SK-N-SH (cell line): ENCODE measurements around the gene SLC6A9. TPM values are rescaled to one million over a fixed set of nuclear protein-coding genes. Genes with fewer than 3 reads are reported as not detected.

Experiments
- CTCF ChIA-PET: fragments of 300-600, 350-600 bp; formaldehyde crosslinking; extraction: SDS; loops from one replicate; lab custom pipeline; 2021; lab: Yijun Ruan, JAX
- POLR2A ChIA-PET: fragments of 350-600 bp; sonication (Branson Sonifier 250); formaldehyde crosslinking; extraction: SDS; loops from one replicate; lab custom pipeline; 2020; ENCODE audit warnings: antibody characterized with exemption, inconsistent platforms; lab: Yijun Ruan, JAX
- DNase-seq: peaks from one replicate; pipeline ENCODE4 v3.0.0; 2012
- H2AFZ ChIP-seq: fragments of 200-600 bp; sonication (generic); 2 replicates; pipeline ENCODE4 v1.8.1; 2016; ENCODE audit warnings: antibody characterized with exemption, mild to moderate bottlenecking, low read depth
- H3F3A ChIP-seq: fragments of 200-600 bp; sonication (generic); replicated peaks from 2 replicates; pipeline ENCODE3; 2016; ENCODE audit warnings: antibody characterized with exemption, mild to moderate bottlenecking; ENCODE audit not compliant: insufficient read depth
- H3K27ac ChIP-seq, 2 experiments: fragments of 200-500 bp in 1 of 2; fragments of 200-600 bp in 1 of 2; sonication (Bioruptor generic) in 1 of 2; sonication (generic), shearing (Covaris generic) in 1 of 2; 2 replicates each; pipeline versions ENCODE4 v1.5.1 to v1.6.1; 2014 to 2016; ENCODE audit warnings: low read depth in 2 of 2, inconsistent platforms in 1 of 2, low read length in 1 of 2, mild to moderate bottlenecking in 1 of 2, mixed read lengths in 1 of 2
- H3K27me3 ChIP-seq: fragments of 200-600 bp; sonication (generic), shearing (Covaris generic); 2 replicates; pipeline ENCODE4 v1.6.1; 2016; ENCODE audit warnings: mixed run types; ENCODE audit not compliant: insufficient read depth
- H3K36me3 ChIP-seq, 2 experiments: fragments of 200-500 bp in 1 of 2; fragments of 200-600 bp in 1 of 2; sonication (Bioruptor generic) in 1 of 2; sonication (generic) in 1 of 2; replicated peaks in 1 of 2; 2 replicates each; pipeline versions ENCODE3 to v1.5.1; 2014 to 2016; ENCODE audit warnings: low read length in 1 of 2, mild to moderate bottlenecking in 1 of 2; ENCODE audit not compliant: insufficient read depth in 2 of 2, control insufficient read depth in 1 of 2
- H3K4me1 ChIP-seq, 2 experiments: fragments of 200-500 bp in 1 of 2; fragments of 200-600 bp in 1 of 2; sonication (Bioruptor generic) in 1 of 2; sonication (generic), shearing (Covaris generic) in 1 of 2; 2 replicates each; pipeline versions ENCODE4 v1.5.1 to v1.6.1; 2014 to 2016; ENCODE audit warnings: low read depth in 1 of 2, low read length in 1 of 2, mixed run types in 1 of 2; ENCODE audit not compliant: insufficient read depth in 2 of 2, control insufficient read depth in 1 of 2
- H3K4me2 ChIP-seq: fragments of 200-600 bp; sonication (generic), shearing (Covaris generic); 2 replicates; pipeline ENCODE4 v1.6.1; 2017; ENCODE audit warnings: mixed run types
- H3K4me3 ChIP-seq, 2 experiments: fragments of 200-500 bp in 1 of 2; fragments of 200-600 bp in 1 of 2; sonication (Bioruptor generic) in 1 of 2; sonication (generic), shearing (Covaris generic) in 1 of 2; 2 replicates each; pipeline versions ENCODE4 v1.5.1 to v1.8.1; 2014 to 2016; ENCODE audit warnings: low read depth in 2 of 2, inconsistent platforms in 1 of 2, low read length in 1 of 2, mild to moderate bottlenecking in 1 of 2, mixed read lengths in 1 of 2, moderate library complexity in 1 of 2
- H3K79me2 ChIP-seq: fragments of 200-600 bp; sonication (generic); 2 replicates; pipeline ENCODE4 v1.8.1; 2017; ENCODE audit warnings: mild to moderate bottlenecking; ENCODE audit not compliant: insufficient read depth
- H3K9ac ChIP-seq: fragments of 200-600 bp; sonication (generic); 2 replicates; pipeline ENCODE4 v1.6.1; 2017; ENCODE audit warnings: mixed run types
- H3K9me2 ChIP-seq: fragments of 200-600 bp; sonication (generic); 2 replicates; pipeline ENCODE4 v1.6.1; 2017; ENCODE audit warnings: mixed run types
- H3K9me3 ChIP-seq: fragments of 200-600 bp; sonication (generic); 2 replicates; pipeline ENCODE4 v1.6.1; 2017; ENCODE audit warnings: mixed run types, mild to moderate bottlenecking, moderate library complexity
- H4K20me1 ChIP-seq: fragments of 200-600 bp; sonication (generic); 2 replicates; pipeline ENCODE4 v1.6.1; 2017; ENCODE audit warnings: mild to moderate bottlenecking, mixed run types; ENCODE audit not compliant: insufficient read depth
- CHD2 ChIP-seq: fragments of 150-350 bp; IDR thresholded peaks from 2 replicates; pipeline ENCODE4 v1.6.1; 2018; ENCODE audit warnings: low read length; ENCODE audit not compliant: partially characterized antibody
- GABPA ChIP-seq: IDR thresholded peaks from 2 replicates; pipeline ENCODE4 v1.4.0; 2012; ENCODE audit warnings: low read depth, mild to moderate bottlenecking
- GATA2 ChIP-seq: sonication (generic); formaldehyde crosslinking; IDR thresholded peaks from 2 replicates; pipeline ENCODE4 v1.5.0; 2020; ENCODE audit warnings: mild to moderate bottlenecking, missing genetic modification reagents
- MAX ChIP-seq: IDR thresholded peaks from 2 replicates; pipeline ENCODE4 v1.4.0; 2012; ENCODE audit warnings: low read depth
- MEF2A ChIP-seq: IDR thresholded peaks from 2 replicates; pipeline ENCODE4 v1.4.0; 2012; ENCODE audit warnings: low read depth, borderline replicate concordance
- MXI1 ChIP-seq: IDR thresholded peaks from 2 replicates; pipeline ENCODE4 v1.6.1; 2012; ENCODE audit warnings: mild to moderate bottlenecking, low read depth, low read length, improper control_type of control experiment
- NRF1 ChIP-seq: IDR thresholded peaks from 2 replicates; pipeline ENCODE4 v1.6.1; 2012; ENCODE audit warnings: low read depth, mild to moderate bottlenecking, low read length
- PBX3 ChIP-seq: IDR thresholded peaks from 2 replicates; pipeline ENCODE4; 2012
- REST ChIP-seq: IDR thresholded peaks from 2 replicates; pipeline ENCODE4 v1.6.1; 2012; ENCODE audit warnings: mild to moderate bottlenecking, low read depth, low read length, moderate library complexity
- SIN3A ChIP-seq: IDR thresholded peaks from 2 replicates; pipeline ENCODE4 v1.6.1; 2012; ENCODE audit warnings: low read depth, mild to moderate bottlenecking, low read length, moderate library complexity, borderline replicate concordance
- TEAD4 ChIP-seq: IDR thresholded peaks from 2 replicates; pipeline ENCODE4 v1.4.0; 2012; ENCODE audit warnings: mild to moderate bottlenecking, borderline replicate concordance; ENCODE audit not compliant: insufficient read depth
- USF1 ChIP-seq: IDR thresholded peaks from 2 replicates; pipeline ENCODE4 v1.4.0; 2012; ENCODE audit warnings: low read depth, borderline replicate concordance
- USF2 ChIP-seq: fragments of 150-350 bp; IDR thresholded peaks from 2 replicates; pipeline ENCODE4 v1.6.1; 2017; ENCODE audit warnings: antibody characterized with exemption, low read length, low read depth, borderline replicate concordance
- YY1 ChIP-seq: IDR thresholded peaks from 2 replicates; pipeline ENCODE4 v1.4.0; 2012; ENCODE audit warnings: low read depth, mild to moderate bottlenecking
- WGBS: methylation state at CpG from one replicate; pipeline ENCODE4 v1.1.6; 2017; ENCODE audit warnings: low lambda C conversion rate; 5-methylcytosine and 5-hydroxymethylcytosine counted together
- polyA plus RNA-seq, 3 experiments: library from polyadenylated mRNA; depleted of rRNA; stranded (reverse); fragments of >200 nt; gene quantifications; 2 replicates each; pipeline ENCODE4 v1.2.3, GENCODE V29; 2012

The SLC6A9 gene
- polyA plus RNA-seq, 1 of the 3 experiments (the other 2 are of a cell fraction), result 3.9 TPM

- Histone ChIP-seq H3K27me3 (no peaks in the 10 kb centered on the region), H3K27ac (no peak overlapping the region), H3K9ac (no peak overlapping the region), H4K20me1 (no peaks in the 10 kb centered on the region), H3K9me3 (no peaks in the 10 kb centered on the region), H3K9me2 (no peaks in the 10 kb centered on the region), H3K4me2 (no peak overlapping the region), H3K4me3 (no peak overlapping the region), H3F3A (no peaks in the 10 kb centered on the region), H3K79me2 (no peaks in the 10 kb centered on the region), H2AFZ (no peak overlapping the region), H3K36me3 (no peaks in the 10 kb centered on the region), H3K4me1 (peaks cover 0 to 5% of the 10 kb centered on the region in 2 experiments; a peak in 1 of 4 replicates)
- ChIA-PET POLR2A (no interaction called here), CTCF (interaction anchor here (2.0 kb wide), 1 partner anchor 42 kb away, joined by 5 read pairs; no protein-coding TSS in a partner anchor)
- no peak for TF ChIP-seq NRF1
- no peak for TF ChIP-seq USF2
- no peak for TF ChIP-seq SIN3A
- no peak for TF ChIP-seq GABPA
- no peak for DNase-seq
- WGBS, result 66% methylated on average over 2 of the region's 2 CpGs
Measured at GRCh38 chr1:44078104-44078503, 46.8 kb upstream of the SLC6A9 start.

GRCh38 chr1:44077421-44077820, 46.2 kb upstream of the SLC6A9 start:
- Histone ChIP-seq H3K9me2 (no peaks in the 10 kb centered on the region), H3K9ac (no peak overlapping the region), H2AFZ (no peak overlapping the region), H4K20me1 (no peaks in the 10 kb centered on the region), H3K36me3 (no peaks in the 10 kb centered on the region), H3F3A (no peaks in the 10 kb centered on the region), H3K27ac (no peak overlapping the region), H3K4me3 (no peak overlapping the region), H3K79me2 (no peaks in the 10 kb centered on the region), H3K4me1 (peaks cover 0 to 5% of the 10 kb centered on the region in 2 experiments; a peak in 1 of 4 replicates), H3K27me3 (no peaks in the 10 kb centered on the region), H3K9me3 (no peaks in the 10 kb centered on the region), H3K4me2 (no peak overlapping the region)
- no peak for DNase-seq
- ChIA-PET POLR2A (no interaction called here), CTCF (interaction anchor here (2.0 kb wide), 1 partner anchor 41 kb away, joined by 5 read pairs; no protein-coding TSS in a partner anchor)
- 75% methylated on average over 5 of the region's 5 CpGs for WGBS
- TF ChIP-seq TEAD4 (no peak), GABPA (no peak), USF2 (no peak), GATA2 (CRISPR knock-in tag) (no peak), MEF2A (no peak)

- ChIA-PET POLR2A (no interaction called here), CTCF (no interaction called here)
- H2AFZ ChIP-seq, result no peak overlapping the region
- H3K4me3 ChIP-seq, result no peak overlapping the region
- no peaks in the 10 kb centered on the region for H3F3A ChIP-seq
- H3K79me2 ChIP-seq, result no peaks in the 10 kb centered on the region
- peaks cover 0 to 9% of the 10 kb centered on the region in 2 experiments; a peak in 1 of 4 replicates for H3K4me1 ChIP-seq
- no peak overlapping the region for H3K9ac ChIP-seq
- no peaks in the 10 kb centered on the region for H3K36me3 ChIP-seq
- H4K20me1 ChIP-seq, result no peaks in the 10 kb centered on the region
- WGBS, result 69% methylated on average over 1 of the region's 1 CpG
- H3K9me2 ChIP-seq, result no peaks in the 10 kb centered on the region
- H3K27me3 ChIP-seq, result no peaks in the 10 kb centered on the region
- no peak overlapping the region for H3K27ac ChIP-seq
- no peak for DNase-seq
- H3K4me2 ChIP-seq, result no peak overlapping the region
- no peaks in the 10 kb centered on the region for H3K9me3 ChIP-seq
- TF ChIP-seq MXI1, result no peak
- no peak for TF ChIP-seq PBX3
- TF ChIP-seq MAX, result no peak
- TF ChIP-seq CHD2, result no peak
- no peak for TF ChIP-seq YY1
- no peak for TF ChIP-seq USF1
- no peak for TF ChIP-seq REST
Measured at GRCh38 chr1:44076066-44076465, 44.8 kb upstream of the SLC6A9 start.
